NCI-H2029 treated with DMSO at 0.1 percent for 48 hours (cell line): ENCODE measurements around the gene MIPOL1.
"Not testable (repeated sequence)": the region's sequence is repeated elsewhere in the genome, so short reads cannot be mapped to it uniquely, and the experiment has no call there.

Experiments used
- DNase-seq: peaks from one replicate; lab custom pipeline; 2025; lab: John Stamatoyannopoulos, UW

Gene MIPOL1

GRCh38 chr14:37284760-37285159, 87.0 kb downstream of the MIPOL1 start:
- no peak for DNase-seq

- DNase-seq, result no peak
Observed at GRCh38 chr14:37285220-37285619, 87.5 kb downstream of the MIPOL1 start.

- no peak for DNase-seq
Observed at GRCh38 chr14:37289688-37290087, 92.0 kb downstream of the MIPOL1 start.

GRCh38 chr14:37295262-37295661, 97.5 kb downstream of the MIPOL1 start:
- not testable (repeated sequence) for DNase-seq

- no peak for DNase-seq
Observed at GRCh38 chr14:37311252-37311651, 113.5 kb downstream of the MIPOL1 start.

- no peak for DNase-seq
Observed at GRCh38 chr14:37318938-37319337, 121.2 kb downstream of the MIPOL1 start.

GRCh38 chr14:37320106-37320505, 122.4 kb downstream of the MIPOL1 start:
- DNase-seq, result no peak

GRCh38 chr14:37325332-37325731, 127.6 kb downstream of the MIPOL1 start:
- no peak for DNase-seq

- DNase-seq, result no peak
Observed at GRCh38 chr14:37326434-37326833, 128.7 kb downstream of the MIPOL1 start.

- not testable (repeated sequence) for DNase-seq
Observed at GRCh38 chr14:37327933-37328332, 130.2 kb downstream of the MIPOL1 start.

GRCh38 chr14:37328673-37329072, 130.9 kb downstream of the MIPOL1 start:
- no peak for DNase-seq

GRCh38 chr14:37329189-37330001, 131.7 kb downstream of the MIPOL1 start:
- DNase-seq, result no peak

GRCh38 chr14:37330910-37331309, 133.2 kb downstream of the MIPOL1 start:
- DNase-seq, result no peak

- no peak for DNase-seq
Observed at GRCh38 chr14:37340353-37340752, 142.6 kb downstream of the MIPOL1 start.

GRCh38 chr14:37343307-37344094, 145.8 kb downstream of the MIPOL1 start:
- DNase-seq, result no peak

GRCh38 chr14:37363661-37364060, 165.9 kb downstream of the MIPOL1 start:
- DNase-seq, result no peak

GRCh38 chr14:37369425-37369824, 171.7 kb downstream of the MIPOL1 start:
- DNase-seq, result peak; percentile 78

- DNase-seq, result no peak
Observed at GRCh38 chr14:37375566-37375965, 177.8 kb downstream of the MIPOL1 start.

- DNase-seq, result no peak
Observed at GRCh38 chr14:37376944-37377609, 179.3 kb downstream of the MIPOL1 start.

- DNase-seq, result peak; percentile 87
Observed at GRCh38 chr14:37384870-37385596, 187.3 kb downstream of the MIPOL1 start.

GRCh38 chr14:37397157-37397940, 199.6 kb downstream of the MIPOL1 start:
- not testable (repeated sequence) for DNase-seq
